HG02763 (cell line): ENCODE results near the gene CDHR2.
"Not testable (repeated sequence)": the region's sequence is repeated elsewhere in the genome, so short reads cannot be mapped to it uniquely, and the experiment has no call there.

Experiments used
- ATAC-seq: cut with Tn5 transposase; IDR thresholded peaks from one replicate; pipeline ENCODE4 v1.9.1; 2021; ENCODE audit warnings: mild to moderate bottlenecking, moderate library complexity; ENCODE audit not compliant: unreplicated experiment

CDHR2 gene

DNA sequence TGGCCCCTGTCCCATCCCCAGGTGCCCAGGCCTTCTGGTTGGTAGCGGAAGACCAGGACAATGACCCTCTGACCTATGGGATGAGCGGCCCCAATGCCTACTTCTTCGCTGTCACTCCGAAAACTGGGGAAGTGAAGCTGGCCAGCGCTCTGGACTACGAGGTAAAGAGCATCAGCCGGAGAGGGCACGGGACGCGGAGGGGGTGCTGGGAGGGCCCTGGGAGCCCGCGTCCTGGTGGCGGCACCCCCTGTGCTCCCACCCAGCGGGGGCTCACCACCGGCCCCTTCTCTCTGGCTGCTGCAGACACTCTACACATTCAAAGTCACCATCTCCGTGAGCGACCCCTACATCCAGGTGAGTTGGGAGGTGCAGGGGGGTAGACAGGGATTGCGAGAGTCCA is 19.5 kb downstream of the CDHR2 start:
- no peak for ATAC-seq

- ATAC-seq = no peak
These were observed 20.9 kb downstream of the CDHR2 start for GRCh38 chr5:176570044-176570443.

DNA sequence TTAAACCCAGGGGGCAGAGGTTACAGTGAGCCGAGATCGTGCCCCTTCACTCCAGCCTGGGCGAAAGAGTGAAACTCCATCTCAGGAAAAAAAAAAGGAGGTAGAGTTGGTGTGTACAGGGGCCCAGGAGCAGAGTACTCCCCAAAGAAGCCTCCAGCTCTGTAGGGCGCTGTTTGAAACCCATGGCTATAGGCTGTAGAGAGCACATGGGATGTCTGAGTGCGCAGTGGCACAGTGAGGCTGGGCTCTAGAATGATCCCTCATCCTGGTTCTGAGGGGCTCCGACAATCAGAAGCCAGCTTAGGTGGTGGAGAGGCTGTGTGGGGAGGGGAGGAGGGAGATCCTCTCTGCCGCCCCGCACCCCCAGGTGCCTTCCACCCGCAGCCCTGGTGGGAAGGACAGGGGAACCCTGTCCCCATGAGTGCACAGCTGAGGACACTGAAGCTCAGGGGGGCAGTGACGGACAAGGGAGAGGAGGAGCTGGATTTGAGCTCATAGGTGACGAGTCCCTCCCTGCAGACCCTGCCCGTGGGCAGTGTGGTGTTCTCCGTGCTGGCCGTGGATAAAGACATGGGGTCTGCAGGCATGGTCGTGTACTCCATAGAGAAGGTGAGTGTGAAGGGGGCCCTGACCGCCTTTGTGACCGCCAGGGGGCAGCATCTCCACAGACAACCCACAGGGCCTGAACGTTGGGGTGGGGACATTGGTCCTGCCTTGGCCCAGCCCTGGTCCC is 24.6 kb downstream of the CDHR2 start:
- no peak for ATAC-seq

DNA sequence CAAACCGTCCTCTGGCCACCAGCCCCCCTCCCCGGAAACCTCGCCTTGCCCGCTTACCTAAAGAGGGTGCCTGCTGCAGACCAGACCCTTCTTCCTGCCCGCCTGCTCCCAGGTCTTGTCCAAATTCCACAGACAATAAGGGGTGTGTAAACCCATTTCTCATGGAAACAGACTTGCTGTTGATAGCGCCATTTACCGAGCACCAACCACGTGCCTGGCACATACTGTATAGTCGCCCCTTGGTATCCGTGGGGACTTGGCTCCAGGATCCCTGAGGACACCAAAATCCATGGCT is 25.1 kb downstream of the CDHR2 start:
- no peak for ATAC-seq

- no peak for ATAC-seq
These were observed 25.9 kb downstream of the CDHR2 start for GRCh38 chr5:176575066-176575465.

GRCh38 chr5:176575488-176576422 is 26.6 kb downstream of the CDHR2 start:
- ATAC-seq = no peak

DNA sequence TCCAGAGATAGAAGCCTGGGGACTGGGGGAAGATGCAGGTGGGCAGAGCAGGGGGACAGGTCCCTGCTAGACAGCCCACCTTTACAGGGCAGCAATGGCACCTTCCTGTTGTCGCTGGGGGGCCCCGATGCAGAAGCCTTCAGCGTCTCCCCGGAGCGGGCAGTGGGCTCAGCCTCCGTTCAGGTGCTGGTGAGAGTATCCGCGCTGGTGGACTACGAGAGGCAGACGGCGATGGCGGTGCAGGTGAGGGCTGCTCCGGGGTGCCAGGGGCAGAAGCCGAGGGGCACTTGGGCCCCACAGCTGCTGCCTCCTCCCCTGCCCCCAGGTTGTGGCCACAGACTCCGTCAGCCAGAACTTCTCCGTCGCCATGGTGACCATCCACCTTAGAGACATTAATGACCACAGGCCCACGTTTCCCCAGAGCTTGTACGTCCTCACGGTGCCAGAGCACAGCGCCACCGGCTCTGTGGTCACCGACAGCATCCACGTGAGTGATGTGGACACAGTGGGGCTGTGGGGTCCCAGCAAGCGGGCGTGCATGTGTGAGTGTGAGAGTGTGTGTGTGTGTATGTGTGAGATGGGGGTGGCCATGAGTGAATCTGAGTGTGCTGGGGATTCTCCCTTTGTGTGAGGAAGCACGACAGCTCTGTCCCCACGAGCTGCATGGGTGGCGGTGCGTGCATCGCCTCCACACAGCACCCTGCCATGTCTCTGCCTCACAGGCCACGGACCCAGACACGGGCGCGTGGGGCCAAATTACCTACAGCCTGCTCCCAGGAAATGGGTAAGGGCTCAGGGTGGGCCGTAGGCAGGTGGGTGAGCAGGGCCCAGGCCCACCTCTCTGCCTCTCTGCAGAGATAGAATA is 28.4 kb downstream of the CDHR2 start:
- ATAC-seq = no peak

DNA sequence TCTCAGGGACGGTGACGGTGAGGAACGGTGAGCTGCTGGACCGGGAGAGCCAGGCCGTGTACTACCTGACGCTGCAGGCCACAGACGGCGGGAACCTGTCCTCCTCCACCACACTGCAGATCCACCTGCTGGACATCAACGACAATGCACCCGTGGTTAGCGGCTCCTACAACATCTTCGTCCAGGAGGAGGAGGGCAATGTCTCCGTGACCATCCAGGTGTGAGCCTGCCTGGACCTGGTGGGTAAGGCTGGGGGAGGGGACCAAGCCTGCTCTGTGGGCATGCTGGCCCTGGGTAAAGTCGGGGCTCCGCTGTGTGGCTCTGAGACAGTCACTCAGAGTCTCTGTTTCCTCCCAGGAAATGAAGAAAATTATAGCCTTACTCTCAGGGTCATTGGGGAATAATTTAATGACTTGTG is 29.3 kb downstream of the CDHR2 start:
- ATAC-seq = no peak

DNA sequence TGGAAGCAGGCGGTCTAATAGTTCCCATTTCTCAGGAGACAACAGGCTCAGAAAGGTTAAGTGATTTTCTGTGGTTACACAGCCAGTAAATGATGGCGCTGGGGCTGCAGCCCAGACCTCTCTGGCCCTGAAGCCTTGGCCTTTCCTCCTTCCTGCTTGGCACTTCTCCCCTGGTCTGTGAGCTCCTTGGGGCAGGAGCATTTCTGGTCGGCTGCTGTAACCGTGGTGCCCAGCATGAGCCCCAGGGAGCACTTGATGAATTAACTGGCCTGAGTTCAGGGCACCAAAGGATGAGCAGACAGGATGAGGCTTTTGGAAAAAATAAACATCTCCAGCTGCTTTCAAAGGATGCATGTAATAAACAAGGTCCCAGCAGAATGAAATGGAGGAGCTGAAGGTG is 30.2 kb downstream of the CDHR2 start:
- ATAC-seq = no peak

- no peak for ATAC-seq
These were observed 32.2 kb downstream of the CDHR2 start for GRCh38 chr5:176581361-176581760.

DNA sequence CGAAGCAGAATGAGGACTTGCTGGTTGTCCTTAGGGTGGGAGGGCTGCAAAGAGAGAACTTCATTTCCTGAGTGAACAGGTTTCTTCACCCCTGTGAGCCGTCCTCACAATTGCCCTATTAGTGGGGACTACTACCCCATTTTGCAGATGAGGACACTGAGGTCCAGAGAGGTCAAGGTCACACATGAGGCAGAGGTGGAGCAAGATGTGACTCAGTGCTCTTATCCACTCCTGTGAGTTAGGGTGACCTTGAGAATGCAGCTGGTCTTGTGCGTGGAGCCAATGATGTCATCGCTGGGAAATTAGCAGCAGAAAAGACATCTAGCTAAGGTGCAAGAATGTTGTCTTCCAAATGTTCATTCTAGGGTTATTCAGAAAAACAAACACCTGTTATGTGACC is 33.9 kb downstream of the CDHR2 start:
- ATAC-seq = no peak

DNA sequence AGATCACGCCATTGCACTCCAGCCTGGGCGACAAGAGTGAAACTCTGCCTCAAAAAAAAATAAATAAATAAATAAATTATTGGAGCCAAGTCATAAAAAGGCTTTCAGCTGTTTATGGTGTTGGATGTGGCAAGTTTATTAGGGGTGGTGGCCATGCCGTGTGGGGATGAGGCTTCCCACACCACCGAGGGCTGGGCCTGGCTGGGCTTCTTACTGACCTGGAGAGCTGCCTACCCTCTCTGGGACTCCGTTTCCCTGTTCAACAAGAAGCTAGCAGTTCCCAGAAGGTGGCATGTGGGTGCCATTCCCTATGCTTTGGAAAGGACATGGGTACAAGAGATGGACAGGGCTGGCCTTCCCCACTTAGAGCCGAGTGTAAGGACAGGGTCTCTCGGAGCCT is 38.3 kb downstream of the CDHR2 start:
- no peak for ATAC-seq

DNA sequence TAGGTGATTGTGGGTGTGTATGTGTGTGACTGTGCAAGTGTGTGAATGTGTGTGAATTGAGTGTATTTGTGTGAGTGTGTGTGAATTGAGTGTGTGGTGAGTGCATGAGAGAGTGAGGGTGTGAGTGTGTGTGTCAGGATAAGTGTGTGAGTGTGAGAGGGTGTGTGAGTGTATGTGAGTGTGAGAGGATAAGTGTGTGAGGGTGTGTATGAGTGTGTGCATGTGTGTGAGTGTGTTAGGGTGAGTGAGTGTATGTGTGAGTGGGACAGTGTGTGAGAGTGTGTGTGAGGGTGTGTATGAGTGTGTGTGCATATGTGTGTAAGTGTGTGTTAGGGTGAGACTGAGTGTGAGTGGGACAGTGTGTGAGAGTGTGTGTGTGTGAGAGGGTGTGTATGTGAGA is 39.2 kb downstream of the CDHR2 start:
- no peak for ATAC-seq

- ATAC-seq = no peak
These were observed 40.1 kb downstream of the CDHR2 start for GRCh38 chr5:176589039-176589769.

- no peak for ATAC-seq
These were observed 41.0 kb downstream of the CDHR2 start for GRCh38 chr5:176590035-176590717.

DNA sequence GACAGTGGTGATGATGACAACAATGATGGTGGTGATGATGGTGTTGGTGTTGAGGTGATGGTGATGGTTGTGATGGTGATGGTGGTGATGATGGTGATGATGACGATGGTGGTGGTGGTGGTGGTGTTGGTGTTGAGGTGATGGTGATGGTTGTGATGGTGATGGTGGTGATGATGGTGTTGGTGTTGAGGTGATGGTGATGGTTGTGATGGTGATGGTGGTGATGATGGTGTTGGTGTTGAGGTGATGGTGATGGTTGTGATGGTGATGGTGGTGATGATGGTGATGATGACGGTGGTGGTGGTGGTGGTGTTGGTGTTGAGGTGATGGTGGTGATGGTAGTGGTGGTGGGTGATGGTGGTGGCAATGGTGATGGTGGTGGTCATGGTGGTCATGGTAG is 42.5 kb downstream of the CDHR2 start:
- not testable (repeated sequence) for ATAC-seq

- no peak for ATAC-seq
These were observed 43.4 kb downstream of the CDHR2 start for GRCh38 chr5:176592573-176592972.

- ATAC-seq = no peak
These were observed 44.2 kb downstream of the CDHR2 start for GRCh38 chr5:176593273-176593869.

DNA sequence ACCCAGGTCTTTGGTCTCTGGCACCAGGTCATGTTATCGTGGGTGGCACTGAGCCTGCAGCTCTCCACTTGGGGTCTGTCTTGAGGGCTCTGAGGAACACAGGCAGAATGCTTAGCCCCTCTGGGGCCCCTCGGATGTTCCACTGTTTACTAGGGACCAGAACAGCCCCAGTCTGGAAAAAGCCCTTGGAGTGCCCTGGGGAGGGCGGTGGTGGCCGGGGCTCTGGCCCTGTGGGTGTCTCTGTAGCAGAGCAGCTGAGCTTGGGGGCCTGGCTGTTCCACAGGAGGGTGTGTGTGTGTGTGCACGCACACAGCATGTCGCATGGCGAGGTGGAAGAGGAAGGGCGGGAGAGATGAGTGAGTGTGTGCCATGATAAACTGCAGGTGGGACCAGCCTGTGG is 45.4 kb downstream of the CDHR2 start:
- ATAC-seq = no peak
